Lung (tissue), 12 donors: ENCODE results near the gene GIT2. TPM values are rescaled to one million over a fixed set of nuclear protein-coding genes. Genes with fewer than 3 reads are reported as not detected.

Experiments used
- ATAC-seq: fragments of 200-7000 bp; cut with Tn5 transposase; one replicate; pipeline ENCODE4 v1.9.1; 2020; ENCODE audit warnings: moderate number of reproducible peaks; ENCODE audit not compliant: insufficient read depth, low FRiP score
- DNase-seq, 3 donors: peaks; one replicate each; pipeline ENCODE4 v3.0.0-alpha.2; 2013 to 2017
- H3K27ac ChIP-seq, 2 donors: one replicate each; pipeline ENCODE4 v1.5.1; 2013; ENCODE audit warnings: mild to moderate bottlenecking in 2 of 2, moderate library complexity in 2 of 2, control low read depth in 1 of 2, inconsistent platforms in 1 of 2, low read depth in 1 of 2, low read length in 1 of 2
- H3K27me3 ChIP-seq, 3 donors: one replicate each; pipeline ENCODE4 v1.5.1; 2013; ENCODE audit warnings: low read length in 2 of 3; ENCODE audit not compliant: control insufficient read depth in 3 of 3, insufficient read depth in 3 of 3
- H3K36me3 ChIP-seq, 4 donors: one replicate each; pipeline ENCODE4 v1.5.1; 2013; ENCODE audit warnings: low read length in 4 of 4, mild to moderate bottlenecking in 1 of 4, moderate library complexity in 1 of 4; ENCODE audit not compliant: control insufficient read depth in 4 of 4, insufficient read depth in 4 of 4
- H3K4me1 ChIP-seq, 5 donors: one replicate each; pipeline ENCODE4 v1.5.1; 2013; ENCODE audit warnings: low read length in 5 of 5, mild to moderate bottlenecking in 2 of 5, moderate library complexity in 1 of 5; ENCODE audit not compliant: control insufficient read depth in 5 of 5, insufficient read depth in 5 of 5
- H3K4me3 ChIP-seq: one replicate; pipeline ENCODE4 v1.5.1; 2013; ENCODE audit warnings: mild to moderate bottlenecking, control low read depth, moderate library complexity
- H3K9ac ChIP-seq, 2 donors: one replicate each; pipeline ENCODE4 v1.5.1; 2013; ENCODE audit warnings: low read length in 2 of 2, control low read depth in 1 of 2; ENCODE audit not compliant: insufficient read depth in 1 of 2
- H3K9me3 ChIP-seq, 4 donors: one replicate each; pipeline ENCODE4 v1.5.1; 2013; ENCODE audit warnings: low read length in 3 of 4, mild to moderate bottlenecking in 1 of 4, moderate library complexity in 1 of 4; ENCODE audit not compliant: control insufficient read depth in 4 of 4, insufficient read depth in 3 of 4
- whole genome bisulfite sequencing, 2 donors: extraction: QIAGEN DNeasy Blood & Tissue Kit; methylation state at CpG; one replicate each; pipeline ENCODE4 v1.1.7; 2013; 5-methylcytosine and 5-hydroxymethylcytosine counted together
- polyA plus RNA-seq, 2 donors: library from polyadenylated mRNA; stranded (reverse); fragments of 200-250 nt; gene quantifications; one replicate each; pipeline ENCODE4 v1.2.1, GENCODE V29; 2013
- total RNA-seq, 2 donors: library from RNA; depleted of rRNA in 1 of 2; stranded (reverse); fragments of >200 nt in 1 of 2; gene quantifications; one replicate each; pipeline ENCODE4 v1.2.1, GENCODE V29; 2014 to 2021
- TF ChIP-seq, protein P1 (sequence below): IDR thresholded peaks from 2 replicates; pipeline ENCODE4 v1.5.1; 2012; ENCODE audit warnings: mild to moderate bottlenecking; ENCODE audit errors: control extremely low read depth, extremely low read depth
- donor health status: control.
- donor health status: control.
- donor health status: Bipolar disorder and iron deficiency.
- donor health status: healthy.
- donor health status: DM: yes; HTN: yes; CAD: no.

Gene GIT2
- total and polyA plus RNA-seq, 4 donors, result 13.5 to 75.8 (median 40.1) TPM

GRCh38 chr12:110023059-110023980 is 27.2 kb upstream of the GIT2 start:
- Histone ChIP-seq H3K4me3 (no peak overlapping the region), H3K9me3 (no peaks in the 10 kb centered on the region), H3K27me3 (no peaks in the 10 kb centered on the region), H3K36me3 (peaks cover 13 to 30% (median 28%) of the 10 kb centered on the region in 4 donors), H3K4me1 (peaks cover 1 to 33% (median 6%) of the 10 kb centered on the region in 5 donors), H3K27ac (no peak overlapping the region), H3K9ac (peak overlapping the region in 1 of 2 donors; percentile 73)
- TF ChIP-seq, protein P1, sequence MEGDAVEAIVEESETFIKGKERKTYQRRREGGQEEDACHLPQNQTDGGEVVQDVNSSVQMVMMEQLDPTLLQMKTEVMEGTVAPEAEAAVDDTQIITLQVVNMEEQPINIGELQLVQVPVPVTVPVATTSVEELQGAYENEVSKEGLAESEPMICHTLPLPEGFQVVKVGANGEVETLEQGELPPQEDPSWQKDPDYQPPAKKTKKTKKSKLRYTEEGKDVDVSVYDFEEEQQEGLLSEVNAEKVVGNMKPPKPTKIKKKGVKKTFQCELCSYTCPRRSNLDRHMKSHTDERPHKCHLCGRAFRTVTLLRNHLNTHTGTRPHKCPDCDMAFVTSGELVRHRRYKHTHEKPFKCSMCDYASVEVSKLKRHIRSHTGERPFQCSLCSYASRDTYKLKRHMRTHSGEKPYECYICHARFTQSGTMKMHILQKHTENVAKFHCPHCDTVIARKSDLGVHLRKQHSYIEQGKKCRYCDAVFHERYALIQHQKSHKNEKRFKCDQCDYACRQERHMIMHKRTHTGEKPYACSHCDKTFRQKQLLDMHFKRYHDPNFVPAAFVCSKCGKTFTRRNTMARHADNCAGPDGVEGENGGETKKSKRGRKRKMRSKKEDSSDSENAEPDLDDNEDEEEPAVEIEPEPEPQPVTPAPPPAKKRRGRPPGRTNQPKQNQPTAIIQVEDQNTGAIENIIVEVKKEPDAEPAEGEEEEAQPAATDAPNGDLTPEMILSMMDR, result no peak
- ATAC-seq (no peak), DNase-seq (peak; percentile 43 to 83 (median 81))
- 79 to 83% methylated on average over 5 of the region's 5 CpGs for WGBS, 2 donors

DNA sequence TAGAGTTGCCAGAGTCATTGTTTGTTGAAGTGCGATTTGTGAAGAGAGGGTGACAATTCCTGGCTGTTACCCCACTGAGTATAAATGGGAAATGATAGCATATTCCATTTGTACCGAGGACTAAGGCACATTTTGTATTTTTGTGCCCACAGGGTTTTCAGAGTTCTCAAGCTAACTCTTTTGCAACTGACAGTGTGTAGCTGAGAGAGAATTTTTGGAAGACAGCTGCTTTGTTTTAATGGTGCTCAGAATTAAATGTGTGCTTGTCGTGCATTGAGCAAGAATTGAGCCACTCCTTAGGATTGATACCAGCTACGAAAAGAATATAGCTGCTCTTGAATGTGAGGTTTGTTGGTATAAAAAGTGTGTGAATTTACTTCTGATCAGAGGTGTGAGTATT is 24.8 kb upstream of the GIT2 start:
- Histone ChIP-seq H3K9ac (peak overlapping the region in 1 of 2 donors; percentile 17), H3K9me3 (no peaks in the 10 kb centered on the region), H3K4me1 (peaks cover 1 to 33% (median 6%) of the 10 kb centered on the region in 5 donors), H3K36me3 (peaks cover 8 to 33% (median 24%) of the 10 kb centered on the region in 4 donors), H3K4me3 (no peak overlapping the region), H3K27ac (no peak overlapping the region), H3K27me3 (no peaks in the 10 kb centered on the region)
- TF ChIP-seq, protein P1, result no peak
- WGBS, 2 donors, result 87% methylated on average over 4 of the region's 4 CpGs
- ATAC-seq (no peak), DNase-seq (peak in 2 of 3 donors; percentile 50 to 72)

DNA sequence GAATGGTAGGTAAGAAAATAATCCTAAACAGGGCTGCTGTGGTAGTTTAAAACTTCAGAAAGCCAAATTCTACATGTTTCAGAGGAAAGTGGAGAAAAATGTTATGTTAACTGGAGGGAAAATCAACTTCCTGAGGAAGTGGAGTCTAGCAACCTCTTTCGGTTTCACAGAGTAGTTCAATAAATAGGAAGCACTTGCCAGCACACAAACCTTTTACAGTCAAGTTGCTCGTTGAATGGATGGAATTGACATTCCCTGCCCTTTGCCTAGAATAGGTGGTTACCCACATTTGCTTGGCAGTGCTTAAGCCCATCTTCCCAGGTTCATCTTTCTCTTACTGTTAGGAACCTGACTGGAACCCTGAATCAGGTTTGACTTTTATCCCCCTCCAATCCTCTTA is 19.0 kb upstream of the GIT2 start:
- Histone ChIP-seq H3K27me3 (no peaks in the 10 kb centered on the region), H3K27ac (no peak overlapping the region), H3K9ac (no peak overlapping the region), H3K9me3 (no peaks in the 10 kb centered on the region), H3K4me1 (peaks cover 0 to 1% (median 0%) of the 10 kb centered on the region in 5 donors), H3K36me3 (peaks cover 8 to 52% (median 28%) of the 10 kb centered on the region in 4 donors), H3K4me3 (no peak overlapping the region)
- DNase-seq, result no peak
- TF ChIP-seq, protein P1, result no peak
- WGBS, 2 donors, result 8 to 28% methylated on average over 2 of the region's 2 CpGs
- ATAC-seq, result no peak
